GM19193 (cell line): ENCODE results near the gene FBXL17.

Experiments
- POLR2A ChIP-seq: IDR thresholded peaks from 4 replicates; pipeline ENCODE4 v1.6.1; 2011; ENCODE audit not compliant: insufficient read depth, insufficient read length; ENCODE audit errors: extremely low read depth

FBXL17 gene

DNA sequence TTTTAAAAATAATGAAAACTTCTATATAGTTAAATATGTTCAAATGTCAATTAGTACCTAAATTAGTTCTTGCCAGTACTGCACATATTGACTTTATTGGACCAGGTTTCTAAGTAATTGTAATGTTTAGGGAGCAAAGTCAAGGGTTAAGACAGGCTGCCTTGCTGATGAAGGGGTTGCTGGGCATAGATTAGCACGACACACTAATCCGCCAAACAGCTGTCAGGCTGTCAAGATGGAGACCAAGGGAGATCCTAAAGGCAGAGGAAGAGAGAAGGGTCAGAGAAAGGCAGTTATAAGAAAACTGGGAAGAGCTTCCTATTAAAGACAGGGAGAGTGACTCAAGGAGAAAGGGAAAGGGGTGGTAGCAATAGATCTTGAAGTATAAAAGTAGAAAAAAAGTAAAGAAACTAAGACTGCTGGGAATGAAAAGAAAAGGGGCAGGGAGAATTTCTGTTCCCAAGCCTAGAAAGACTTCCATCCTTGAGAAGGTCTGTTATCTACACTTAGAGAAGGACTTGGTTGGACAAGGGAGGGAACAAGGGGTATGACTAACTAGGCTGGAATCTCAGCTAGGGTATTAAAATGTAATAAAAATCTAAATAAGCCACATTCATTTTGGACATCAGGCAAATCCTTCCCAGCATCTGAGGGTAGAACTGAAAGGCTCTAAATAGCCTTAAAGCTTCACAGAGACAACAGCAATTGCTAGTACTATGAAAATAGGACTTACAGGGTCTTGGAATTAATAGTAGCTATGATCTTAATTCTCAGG is 188.7 kb downstream of the FBXL17 start:
- no peak for TF ChIP-seq POLR2A

DNA sequence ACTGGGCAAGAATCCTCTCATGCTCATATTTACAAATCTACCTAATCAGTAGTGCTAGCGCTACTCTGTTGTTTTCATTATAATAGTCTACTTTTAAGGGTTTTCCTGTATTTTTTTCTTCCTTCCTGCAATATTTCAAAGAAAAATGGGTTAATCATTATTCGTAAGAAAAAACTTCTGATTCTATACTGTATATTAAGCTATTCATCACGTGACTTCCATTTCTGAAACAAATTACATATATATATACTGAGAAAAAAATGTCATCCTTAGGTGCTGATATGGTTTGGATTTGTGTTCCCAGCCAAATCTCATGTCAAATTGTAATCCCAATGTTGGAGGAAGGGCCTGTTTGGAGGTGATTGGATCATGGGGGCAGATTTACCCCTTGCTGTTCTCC is 197.0 kb downstream of the FBXL17 start:
- no peak for TF ChIP-seq POLR2A

GRCh38 chr5:108181975-108182374 is 199.9 kb downstream of the FBXL17 start:
- TF ChIP-seq POLR2A = no peak

- TF ChIP-seq POLR2A = no peak
Measured at GRCh38 chr5:108174286-108174685, 207.6 kb downstream of the FBXL17 start.

DNA sequence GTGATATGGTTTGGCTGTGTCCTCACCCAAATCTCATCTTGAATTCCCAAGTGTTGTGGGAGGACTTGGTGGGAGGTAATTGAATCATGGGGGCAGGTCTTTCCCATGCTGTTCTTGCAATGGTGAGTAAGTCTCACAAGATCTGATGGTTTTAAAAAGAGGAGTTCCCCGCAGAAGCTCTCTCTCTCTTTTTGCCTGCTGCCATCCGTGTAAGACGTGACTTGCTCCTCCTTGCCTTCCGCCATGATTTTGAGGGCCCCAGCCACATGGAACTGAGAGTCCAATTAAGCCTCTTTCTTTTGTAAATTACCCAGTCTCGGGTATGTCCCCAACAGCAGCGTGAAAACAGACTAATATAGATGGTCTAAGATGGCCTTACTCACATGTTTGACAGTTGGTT is 210.1 kb downstream of the FBXL17 start:
- TF ChIP-seq POLR2A = no peak

GRCh38 chr5:108168915-108169314 is 213.0 kb downstream of the FBXL17 start:
- TF ChIP-seq POLR2A = no peak

DNA sequence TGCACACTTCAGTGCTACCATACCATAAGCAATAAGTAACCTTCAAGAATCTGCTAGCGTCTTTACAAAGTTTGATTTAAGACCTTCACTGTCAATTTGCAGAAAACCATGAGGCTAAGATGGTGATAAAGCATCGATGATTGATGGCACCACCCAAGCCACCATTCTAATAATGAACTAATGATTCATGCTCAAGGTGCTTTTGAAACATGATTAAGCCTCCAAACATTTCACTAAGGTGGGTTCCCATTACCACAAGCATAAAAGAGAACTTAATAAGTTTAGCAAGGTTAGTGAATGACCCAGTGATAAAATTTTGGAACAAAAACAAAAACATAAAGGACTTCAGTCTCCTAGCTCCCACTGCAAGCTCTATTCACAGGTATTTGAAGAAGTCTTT is 214.7 kb downstream of the FBXL17 start:
- TF ChIP-seq POLR2A = no peak

DNA sequence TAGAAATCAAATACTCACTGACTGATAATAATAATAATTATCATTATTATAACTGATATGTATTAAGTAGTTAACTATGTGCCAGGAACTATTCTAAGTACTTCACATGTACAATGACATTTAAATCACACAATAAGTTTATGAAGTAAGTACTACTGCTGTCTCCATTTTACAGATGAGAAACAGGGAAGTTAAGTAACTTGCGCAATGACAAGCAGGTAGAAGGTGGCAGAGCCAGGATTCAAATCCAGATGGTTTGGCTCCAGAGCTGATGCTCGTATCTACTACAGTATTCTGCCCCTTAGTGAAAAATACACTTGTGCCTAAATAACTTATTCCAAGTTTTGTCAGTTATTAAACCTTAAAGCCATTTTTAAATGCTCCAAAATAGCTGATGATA is 217.3 kb downstream of the FBXL17 start:
- TF ChIP-seq POLR2A = no peak

DNA sequence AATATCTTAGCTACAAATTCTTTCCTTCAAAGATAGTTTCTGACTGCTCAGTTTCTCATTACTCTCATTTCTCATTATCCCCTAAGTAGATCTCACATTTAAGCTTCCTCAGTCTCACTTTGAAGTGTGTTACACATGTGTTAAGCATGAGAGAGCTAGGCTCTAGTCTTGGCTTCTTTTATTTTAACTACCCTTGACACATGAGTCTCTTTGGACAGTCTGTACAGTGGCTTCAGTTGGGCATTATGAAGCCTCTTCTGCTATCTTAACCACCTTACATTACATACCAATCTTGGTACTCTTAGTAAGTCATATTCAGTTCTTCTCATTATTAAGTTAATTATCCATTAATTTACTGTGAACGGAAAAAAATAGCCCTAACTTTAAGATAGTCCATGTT is 232.5 kb downstream of the FBXL17 start:
- no peak for TF ChIP-seq POLR2A

- TF ChIP-seq POLR2A = no peak
Measured at GRCh38 chr5:108148715-108149139, 233.2 kb downstream of the FBXL17 start.

GRCh38 chr5:108146222-108146621 is 235.7 kb downstream of the FBXL17 start:
- no peak for TF ChIP-seq POLR2A

- TF ChIP-seq POLR2A = no peak
Measured at GRCh38 chr5:108145351-108145750, 236.5 kb downstream of the FBXL17 start.

DNA sequence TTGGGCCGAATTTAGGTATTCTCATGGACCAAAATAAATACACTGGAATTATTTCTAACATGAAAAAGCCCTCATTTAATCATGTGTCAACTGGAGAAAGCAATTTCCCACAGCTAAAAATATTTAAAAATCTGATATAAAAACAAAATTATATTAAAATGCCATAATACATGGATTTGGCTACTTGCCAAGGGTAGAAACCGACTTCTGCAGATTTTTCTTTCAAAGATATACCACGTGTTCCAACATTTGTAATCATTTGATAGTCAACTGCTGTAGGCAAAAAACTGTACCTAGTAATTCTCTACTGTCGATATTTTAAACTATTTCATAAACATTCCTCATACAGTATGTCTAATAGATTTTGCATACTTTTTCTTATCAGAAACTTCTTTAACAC is 237.6 kb downstream of the FBXL17 start:
- no peak for TF ChIP-seq POLR2A

DNA sequence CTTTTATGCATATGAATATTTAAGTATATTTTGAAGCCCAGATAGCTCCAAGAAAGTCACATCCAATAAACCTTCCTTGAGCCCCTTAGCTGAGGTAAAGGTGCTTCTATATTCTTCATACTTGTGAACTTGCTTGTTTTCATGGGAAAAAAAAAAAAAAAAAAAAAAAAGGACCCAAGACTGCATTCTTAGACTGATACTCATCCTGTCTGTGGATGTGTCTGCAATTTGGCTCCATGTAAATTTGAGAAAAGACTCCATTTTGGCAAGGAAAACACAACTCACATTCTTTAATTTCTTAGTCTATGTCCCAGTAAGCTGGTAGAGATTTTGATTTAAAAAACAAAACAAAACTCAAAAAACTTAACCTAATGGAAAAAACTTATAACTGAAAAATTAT is 238.3 kb downstream of the FBXL17 start:
- TF ChIP-seq POLR2A = no peak

- TF ChIP-seq POLR2A = no peak
Measured at GRCh38 chr5:108141676-108142075, 240.2 kb downstream of the FBXL17 start.

DNA sequence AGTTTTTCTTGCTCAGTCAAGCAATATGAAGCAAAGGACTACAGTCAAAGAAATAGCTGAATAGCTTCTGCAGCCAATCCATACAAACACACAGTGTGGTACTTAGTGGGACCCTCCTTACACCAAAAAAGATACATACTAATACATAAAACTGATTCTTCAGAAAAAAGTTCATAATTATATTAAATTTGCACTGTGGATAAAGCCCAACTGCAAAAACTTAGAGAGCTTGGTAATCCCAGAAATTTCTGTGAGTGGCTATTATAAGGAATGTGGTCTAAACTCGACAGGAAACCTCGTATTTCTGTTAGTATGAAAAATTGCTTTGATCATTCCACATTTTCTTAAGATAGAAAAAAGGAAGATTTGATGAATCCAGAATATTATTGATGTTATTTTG is 245.4 kb downstream of the FBXL17 start:
- no peak for TF ChIP-seq POLR2A

DNA sequence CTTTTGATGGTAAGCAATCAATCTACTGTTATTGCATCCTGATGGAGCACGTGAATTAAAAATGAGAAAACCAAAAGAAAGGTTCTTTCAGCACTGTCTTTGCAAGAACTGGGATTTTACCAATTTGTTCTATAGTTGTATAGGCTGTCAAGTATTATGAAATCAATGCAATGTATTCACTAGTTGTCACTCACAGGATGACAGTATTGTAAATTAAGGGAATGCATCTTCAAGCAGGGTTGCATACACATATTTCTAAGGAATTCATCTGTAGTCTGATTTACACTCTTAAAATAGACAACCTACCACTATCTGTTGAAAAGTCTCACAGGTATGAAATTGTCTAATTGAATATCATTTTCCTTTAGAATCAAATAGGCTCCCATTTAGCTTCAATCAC is 252.8 kb downstream of the FBXL17 start:
- no peak for TF ChIP-seq POLR2A
